Smooth muscle cell of the brain vasculature (primary cell): Measurements from ENCODE around the gene IDNK.

Experiments used
- DNase-seq: peaks from one replicate; pipeline ENCODE4 v3.0.0-alpha.2; 2012; ENCODE audit warnings: low read depth, low spot score

Gene IDNK

GRCh38 chr9:83691492-83691891, 68.5 kb downstream of the IDNK start:
- DNase-seq: no peak
